Retinal pigment epithelial cell (primary cell): ENCODE data around the gene MIDN.

Source experiments
- DNase-seq: peaks from one replicate; pipeline ENCODE4 v3.0.0-alpha.2; 2010; ENCODE audit warnings: low read depth
- H3K4me3 ChIP-seq: 2 replicates; pipeline ENCODE4 v1.5.1; 2011; ENCODE audit warnings: mild to moderate bottlenecking, low read length, control low read depth, moderate library complexity
- TF ChIP-seq, protein P1 (sequence below): conservative IDR thresholded peaks from 2 replicates; pipeline ENCODE4 v1.5.1; 2011; ENCODE audit warnings: low read depth, low read length, control low read depth, inconsistent platforms

Gene MIDN

DNA sequence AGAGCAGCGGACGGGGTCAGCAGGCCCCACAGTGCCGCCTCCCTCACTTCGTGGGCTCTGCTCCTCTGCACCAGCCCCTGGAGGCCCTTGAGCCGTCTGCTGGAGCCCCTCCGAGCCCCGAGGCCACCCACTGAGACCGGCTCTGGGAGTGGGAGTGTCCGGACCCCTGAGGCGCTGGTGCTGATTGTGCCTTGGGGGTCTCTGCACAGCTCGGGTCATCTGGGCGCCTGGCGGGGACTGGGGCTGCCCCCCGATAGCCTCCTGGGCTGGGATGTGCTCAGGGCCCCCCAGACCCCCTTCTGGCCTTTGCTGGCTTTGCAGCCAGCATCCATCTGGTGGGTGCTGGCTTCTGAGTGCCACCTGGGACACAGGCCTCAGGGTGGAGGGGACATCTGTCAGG, 26.0 kb upstream of the MIDN start:
- DNase-seq = no peak
- H3K4me3 ChIP-seq = no peak overlapping the region
- TF ChIP-seq, protein P1, sequence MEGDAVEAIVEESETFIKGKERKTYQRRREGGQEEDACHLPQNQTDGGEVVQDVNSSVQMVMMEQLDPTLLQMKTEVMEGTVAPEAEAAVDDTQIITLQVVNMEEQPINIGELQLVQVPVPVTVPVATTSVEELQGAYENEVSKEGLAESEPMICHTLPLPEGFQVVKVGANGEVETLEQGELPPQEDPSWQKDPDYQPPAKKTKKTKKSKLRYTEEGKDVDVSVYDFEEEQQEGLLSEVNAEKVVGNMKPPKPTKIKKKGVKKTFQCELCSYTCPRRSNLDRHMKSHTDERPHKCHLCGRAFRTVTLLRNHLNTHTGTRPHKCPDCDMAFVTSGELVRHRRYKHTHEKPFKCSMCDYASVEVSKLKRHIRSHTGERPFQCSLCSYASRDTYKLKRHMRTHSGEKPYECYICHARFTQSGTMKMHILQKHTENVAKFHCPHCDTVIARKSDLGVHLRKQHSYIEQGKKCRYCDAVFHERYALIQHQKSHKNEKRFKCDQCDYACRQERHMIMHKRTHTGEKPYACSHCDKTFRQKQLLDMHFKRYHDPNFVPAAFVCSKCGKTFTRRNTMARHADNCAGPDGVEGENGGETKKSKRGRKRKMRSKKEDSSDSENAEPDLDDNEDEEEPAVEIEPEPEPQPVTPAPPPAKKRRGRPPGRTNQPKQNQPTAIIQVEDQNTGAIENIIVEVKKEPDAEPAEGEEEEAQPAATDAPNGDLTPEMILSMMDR = peak; percentile 28

DNA sequence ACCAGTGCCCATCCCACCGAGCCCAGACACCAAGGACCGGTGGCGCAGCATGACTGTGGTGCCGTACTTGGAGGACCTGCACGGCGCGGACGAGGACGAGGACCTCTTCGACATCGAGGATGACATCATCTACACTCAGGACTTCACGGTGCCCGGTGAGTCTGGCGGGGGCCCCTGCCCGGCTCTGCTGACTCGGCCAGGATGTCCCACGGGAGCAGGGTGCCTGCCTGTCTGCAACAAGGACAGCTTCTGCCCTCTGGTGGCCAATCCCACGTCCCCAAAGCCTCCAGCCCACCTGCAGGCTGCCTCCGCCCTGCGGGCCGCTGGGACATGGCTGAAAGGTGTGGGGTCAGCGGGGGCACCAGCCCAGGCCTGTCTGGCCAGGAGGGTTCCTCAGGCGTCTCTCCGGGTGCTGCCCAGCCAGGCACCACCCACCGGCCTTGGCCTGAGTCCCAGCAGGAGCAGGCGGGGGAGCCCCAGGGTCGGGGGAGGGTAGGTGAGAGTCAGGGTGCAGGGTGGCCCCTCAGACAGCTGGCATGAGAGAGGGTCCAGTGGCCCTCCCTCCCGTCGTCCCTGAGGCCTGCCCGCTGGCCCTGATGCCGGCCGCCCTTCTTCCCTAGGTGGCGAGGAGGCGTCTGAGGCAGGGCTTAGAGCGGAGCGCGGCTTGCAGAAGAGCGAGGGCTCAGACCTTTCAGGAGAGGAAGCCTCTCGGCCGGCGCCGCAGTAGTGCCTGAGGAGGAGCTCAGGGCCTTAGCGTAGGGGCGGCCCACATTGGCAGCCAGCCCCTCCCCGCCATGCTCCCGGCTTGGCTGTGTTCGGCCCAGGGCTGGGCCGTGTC, 25.1 kb upstream of the MIDN start:
- TF ChIP-seq, protein P1 = peak; percentile 68
- no peak overlapping the region for H3K4me3 ChIP-seq
- DNase-seq = no peak

DNA sequence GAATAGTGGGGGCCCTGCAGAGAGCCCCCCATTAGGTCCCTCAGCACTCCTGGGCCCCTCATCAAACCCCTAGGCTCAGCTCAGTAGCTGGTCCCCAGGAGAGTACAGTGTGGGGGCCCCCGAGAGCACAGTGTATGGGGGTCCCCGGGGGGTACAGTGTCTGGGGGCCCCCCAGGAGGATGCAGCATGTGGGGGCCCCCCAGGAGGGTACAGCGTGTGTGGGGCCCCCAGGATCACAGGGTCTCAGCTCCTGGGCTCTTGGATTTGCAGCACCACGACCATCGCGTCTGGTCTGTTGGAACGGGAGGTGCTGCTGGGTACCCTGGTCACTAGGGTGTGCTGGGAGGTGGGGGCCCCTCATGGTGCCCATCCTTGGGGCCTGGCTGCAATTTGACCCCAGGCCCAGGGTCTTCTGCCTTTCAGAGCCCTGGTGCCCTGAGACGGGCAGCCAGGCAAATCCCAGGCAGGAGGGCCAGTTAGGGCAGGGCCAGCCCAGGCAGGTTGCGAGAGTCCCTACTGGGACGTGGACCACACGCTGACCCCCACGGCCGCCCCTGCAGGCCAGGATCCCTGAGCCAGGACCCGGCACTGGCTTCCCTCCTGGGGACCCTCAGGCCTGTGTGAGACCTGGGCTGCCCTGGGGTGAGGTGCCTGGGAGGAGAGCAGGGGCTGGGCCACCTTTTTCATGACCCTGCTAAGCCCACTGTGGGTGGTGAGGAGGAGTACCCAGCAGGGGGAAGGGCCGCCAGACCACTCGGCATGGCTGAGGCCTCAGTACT, 24.1 kb upstream of the MIDN start:
- no peak overlapping the region for H3K4me3 ChIP-seq
- TF ChIP-seq, protein P1 = no peak
- no peak for DNase-seq

DNA sequence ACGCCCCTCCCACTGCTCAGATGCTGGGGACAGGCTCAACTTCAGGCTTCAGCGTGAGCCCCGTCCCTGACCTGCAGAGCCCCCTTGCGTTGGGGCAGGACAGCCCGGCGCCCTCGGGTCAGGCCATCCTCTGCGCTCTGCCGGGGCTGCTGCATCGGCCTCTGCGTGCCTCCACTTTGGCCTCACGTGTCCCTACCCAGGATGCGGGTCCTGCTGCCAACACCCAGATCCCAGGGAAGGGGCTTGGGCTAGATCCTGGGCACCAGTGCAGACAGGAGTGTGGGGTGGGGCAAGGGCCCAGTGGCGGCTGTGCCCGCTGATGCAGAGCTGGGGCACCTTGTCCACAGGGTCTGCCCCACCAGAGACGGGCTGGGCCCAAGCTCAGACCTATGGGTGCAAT, 23.5 kb upstream of the MIDN start:
- TF ChIP-seq, protein P1 = no peak
- H3K4me3 ChIP-seq = no peak overlapping the region

DNA sequence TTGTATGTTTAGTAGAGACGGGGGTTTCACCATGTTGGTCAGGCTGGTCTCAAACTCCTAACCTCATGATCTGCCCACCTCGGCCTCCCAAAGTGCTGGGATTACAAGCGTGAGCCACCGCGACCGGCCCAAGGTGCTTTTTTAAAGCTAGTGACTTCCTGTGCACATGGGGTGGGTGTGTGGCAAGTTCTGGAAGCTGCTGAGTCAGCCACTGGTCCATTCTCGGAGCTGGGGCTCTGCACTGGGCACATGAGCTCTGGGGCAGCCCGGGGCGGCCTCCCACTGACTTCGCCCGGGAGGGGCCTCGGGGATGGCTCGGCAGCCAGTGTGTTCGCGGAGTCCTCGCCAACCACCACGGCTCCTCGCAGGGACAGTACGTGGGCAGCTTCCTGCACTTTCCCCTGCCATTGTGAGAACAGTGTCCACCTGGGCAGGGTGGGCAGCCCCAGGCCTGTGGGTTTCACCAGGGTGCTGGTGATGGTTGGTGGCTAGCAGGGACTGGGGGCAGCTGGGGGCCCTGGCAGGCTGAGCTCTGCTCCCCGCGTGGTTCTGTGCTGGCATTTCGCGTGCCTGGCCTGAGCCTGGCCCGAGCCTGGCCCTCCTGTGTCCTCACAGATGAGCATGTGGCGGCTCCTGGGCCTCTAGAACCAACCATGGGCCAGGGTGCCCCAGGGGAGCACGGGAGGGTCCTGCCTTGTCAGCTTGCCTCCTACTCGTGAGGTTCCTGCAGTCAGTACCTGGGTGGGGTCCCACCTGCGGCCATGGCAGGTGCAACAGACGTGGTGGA, 22.8 kb upstream of the MIDN start:
- TF ChIP-seq, protein P1 = no peak
- no peak overlapping the region for H3K4me3 ChIP-seq
- no peak for DNase-seq

More for the DNA sequence above, 23.5 kb upstream of the MIDN start:
- no peak for DNase-seq

DNA sequence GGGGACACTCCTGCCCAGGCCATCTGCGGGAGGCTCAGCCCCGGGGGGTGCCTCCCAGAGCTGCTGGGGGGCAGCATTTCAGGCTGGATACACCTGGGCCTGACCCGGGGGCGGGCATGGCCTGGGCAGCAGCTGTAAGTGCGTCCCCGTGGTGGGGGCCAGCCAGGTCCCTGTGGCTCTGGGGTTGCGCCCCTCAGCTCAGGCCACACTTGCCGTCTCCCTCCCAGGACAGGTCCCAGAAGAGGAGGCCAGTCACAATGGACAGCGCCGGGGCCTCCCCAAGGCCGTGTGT, 22.2 kb upstream of the MIDN start:
- DNase-seq = no peak
- no peak overlapping the region for H3K4me3 ChIP-seq
- TF ChIP-seq, protein P1 = no peak
